HG02970 (cell line): ENCODE data around the gene LAMP1.
"Not testable (repeated sequence)": the region's sequence is repeated elsewhere in the genome, so short reads cannot be mapped to it uniquely, and the experiment has no call there.

ENCODE experiments used
- ATAC-seq: cut with Tn5 transposase; IDR thresholded peaks from one replicate; pipeline ENCODE4 v1.9.1; 2021; ENCODE audit warnings: mild to moderate bottlenecking, moderate library complexity, moderate number of reproducible peaks; ENCODE audit not compliant: unreplicated experiment, low FRiP score

Gene LAMP1

GRCh38 chr13:113296823-113297369, at the start of gene LAMP1:
Gene LAMP1, plus strand, starts transcription at chr13:113297239. Its CDS starts 196 bp downstream, at chr13:113297435.
- ATAC-seq = peak; percentile 78

GRCh38 chr13:113252516-113253095, 44.4 kb upstream of the LAMP1 start:
- no peak for ATAC-seq

- ATAC-seq = not testable (repeated sequence)
Measured at GRCh38 chr13:113257908-113258307, 39.1 kb upstream of the LAMP1 start.

- no peak for ATAC-seq
Measured at GRCh38 chr13:113258321-113259054, 38.6 kb upstream of the LAMP1 start.

GRCh38 chr13:113260996-113261395, 36.0 kb upstream of the LAMP1 start:
- ATAC-seq = no peak

GRCh38 chr13:113263016-113263415, 34.0 kb upstream of the LAMP1 start:
- ATAC-seq = not testable (repeated sequence)

GRCh38 chr13:113267642-113268405, 29.2 kb upstream of the LAMP1 start:
- no peak for ATAC-seq

- no peak for ATAC-seq
Measured at GRCh38 chr13:113272031-113272430, 25.0 kb upstream of the LAMP1 start.

- ATAC-seq = no peak
Measured at GRCh38 chr13:113272701-113273181, 24.3 kb upstream of the LAMP1 start.

GRCh38 chr13:113273321-113273720, 23.7 kb upstream of the LAMP1 start:
- no peak for ATAC-seq

GRCh38 chr13:113273851-113274590, 23.0 kb upstream of the LAMP1 start:
- no peak for ATAC-seq

- no peak for ATAC-seq
Measured at GRCh38 chr13:113274721-113275120, 22.3 kb upstream of the LAMP1 start.

GRCh38 chr13:113275387-113275786, 21.7 kb upstream of the LAMP1 start:
- ATAC-seq = no peak

GRCh38 chr13:113280126-113280525, 16.9 kb upstream of the LAMP1 start:
- ATAC-seq = no peak

- ATAC-seq = no peak
Measured at GRCh38 chr13:113283904-113284303, 13.1 kb upstream of the LAMP1 start.

- no peak for ATAC-seq
Measured at GRCh38 chr13:113288880-113289279, 8.2 kb upstream of the LAMP1 start.

- ATAC-seq = no peak
Measured at GRCh38 chr13:113291129-113291528, 5.9 kb upstream of the LAMP1 start.

- ATAC-seq = no peak
Measured at GRCh38 chr13:113292021-113292862, 4.8 kb upstream of the LAMP1 start.

GRCh38 chr13:113293686-113294085, 3.4 kb upstream of the LAMP1 start:
- ATAC-seq = no peak
